K562 (cell line): ENCODE results near the gene TFAM. TPM values are rescaled to one million over a fixed set of nuclear protein-coding genes. Genes with fewer than 3 reads are reported as not detected.

Experiments used
- FOXK2 ChIP-seq, 2 experiments: fragments of 450-650 bp; IDR thresholded peaks in 1 of 2; conservative IDR thresholded peaks in 1 of 2; 2 replicates each; pipeline ENCODE4 v1.6.1; 2016; ENCODE audit warnings: low read depth in 2 of 2, mild to moderate bottlenecking in 1 of 2
- HNRNPK ChIP-seq: fragments of 200-400 bp; formaldehyde crosslinking; IDR thresholded peaks from one replicate; pipeline ENCODE4 v1.6.1; 2018; ENCODE audit warnings: mild to moderate bottlenecking, low read depth, low read length; ENCODE audit not compliant: poor library complexity, severe bottlenecking
- HOXB6 ChIP-seq: fragments of 250-450 bp; sonication (Bioruptor Pico); IDR thresholded peaks from 2 replicates; pipeline ENCODE4 v1.5.1; 2022; ENCODE audit warnings: mild to moderate bottlenecking, borderline replicate concordance
- NCOA6 ChIP-seq: fragments of 450-650 bp; IDR thresholded peaks from 2 replicates; pipeline ENCODE4 v1.6.1; 2017; ENCODE audit warnings: mild to moderate bottlenecking
- NR4A1 ChIP-seq, 2 experiments: fragments of 250-450 bp in 1 of 2; fragments of 450-650 bp in 1 of 2; sonication (Bioruptor Pico) in 1 of 2; IDR thresholded peaks; 2 replicates each; pipeline versions ENCODE4 v1.4.0 to v1.6.1; 2016 to 2020; ENCODE audit warnings: mild to moderate bottlenecking in 2 of 2, missing compliant biosample characterization in 1 of 2, missing genetic modification characterization in 1 of 2, moderate library complexity in 1 of 2
- PML ChIP-seq: IDR thresholded peaks from 2 replicates; pipeline ENCODE4 v1.6.1; 2012; ENCODE audit warnings: low read length, inconsistent platforms
- PPARD ChIP-seq: fragments of 250-450 bp; sonication (Bioruptor Pico); IDR thresholded peaks from 2 replicates; pipeline ENCODE4 v1.8.0; 2022; ENCODE audit warnings: inconsistent platforms, mild to moderate bottlenecking, moderate library complexity
- SREBF1 ChIP-seq: fragments of 150-350 bp; IDR thresholded peaks from 2 replicates; pipeline ENCODE4 v1.6.1; 2014; ENCODE audit warnings: antibody characterized with exemption, low read depth, low read length, borderline replicate concordance
- polyA plus RNA-seq, 8 experiments: library from polyadenylated mRNA; depleted of rRNA in 4 of 8; stranded (reverse) in 5 of 8; unstranded in 3 of 8; fragments of >200 nt; fragmentation: Nextera tagmentation in 2 of 8; fragmentation: Illumina TruSeq in 1 of 8; extraction: Ambion mirVana in 2 of 8; extraction: Trizol in 1 of 8; gene quantifications; 2 replicates each; pipeline versions ENCODE4 v1.2.1 to v1.2.3, GENCODE V29; 2011 to 2014; ENCODE audit warnings: inconsistent platforms in 1 of 8, missing spikeins in 1 of 8
- total RNA-seq, 7 experiments: library from RNA; depleted of rRNA in 6 of 7; stranded (reverse); fragments of >200 nt in 6 of 7; fragmentation: Illumina TruSeq in 2 of 7; extraction: Trizol in 2 of 7; gene quantifications; 2 replicates each; pipeline versions ENCODE4 v1.2.1 to v1.2.3, GENCODE V29; 2011 to 2021; ENCODE audit warnings: low replicate concordance in 1 of 7
- TF ChIP-seq, protein P1 (sequence below): fragments of 450-650 bp; IDR thresholded peaks from 2 replicates; pipeline ENCODE4 v1.6.1; 2017; ENCODE audit warnings: mild to moderate bottlenecking, moderate library complexity
- TF ChIP-seq, protein P2 (sequence below), 3 experiments: fragments of 200-800 bp in 1 of 3; sonication (Bioruptor generic) in 1 of 3; sonication (generic) in 1 of 3; formaldehyde crosslinking in 1 of 3; IDR thresholded peaks; 2 replicates each; pipeline versions ENCODE4 v1.6.1 to v1.8.0; 2016 to 2022; ENCODE audit warnings: mild to moderate bottlenecking in 2 of 3, missing compliant biosample characterization in 2 of 3, missing genetic modification characterization in 2 of 3, missing genetic modification reagents in 1 of 3
- TF ChIP-seq, protein P3 (sequence below): fragments of 450-650 bp; formaldehyde crosslinking; IDR thresholded peaks from 2 replicates; pipeline ENCODE4 v1.4.0; 2020; ENCODE audit warnings: mild to moderate bottlenecking, mixed read lengths
- TF ChIP-seq, protein P4 (sequence below): fragments of 250-450 bp; sonication (Bioruptor Pico); IDR thresholded peaks from 2 replicates; pipeline ENCODE4 v1.5.0; 2020; ENCODE audit warnings: mild to moderate bottlenecking

Gene TFAM
- total and polyA plus RNA-seq, 9 of the 15 experiments (the other 6 are each of a cell fraction or from before 2014, with no cell fraction given) = 74.3 to 227 (median 155) TPM

DNA sequence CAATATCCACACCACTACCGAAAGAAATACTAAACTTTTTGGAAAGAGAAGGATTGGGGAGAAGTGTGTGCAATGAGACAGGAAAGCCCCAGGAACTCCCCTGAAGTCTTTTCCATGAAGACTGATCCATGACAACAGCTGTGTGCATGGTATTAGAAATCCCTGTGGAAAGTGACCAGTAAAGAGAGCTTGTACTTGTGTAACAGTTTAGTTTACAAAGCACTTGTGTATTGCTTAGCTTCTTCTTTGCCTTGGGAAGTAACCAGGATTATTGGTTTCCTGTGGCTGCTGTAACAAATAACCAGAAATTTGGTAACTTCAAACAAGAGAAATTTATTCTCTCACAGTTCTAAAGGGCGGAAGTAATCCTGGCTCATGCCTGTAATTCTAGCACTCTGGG, 18.8 kb downstream of the TFAM start (continued):
- TF ChIP-seq NR4A1 (CRISPR knock-in tag; IDR thresholded peaks at IDR 0.05) = no peak
- no peak for TF ChIP-seq NR4A1 (tag; IDR thresholded peaks at IDR 0.05)
- no peak for TF ChIP-seq HNRNPK
- TF ChIP-seq HOXB6 = no peak
- no peak for TF ChIP-seq SREBF1
- TF ChIP-seq, protein P1, sequence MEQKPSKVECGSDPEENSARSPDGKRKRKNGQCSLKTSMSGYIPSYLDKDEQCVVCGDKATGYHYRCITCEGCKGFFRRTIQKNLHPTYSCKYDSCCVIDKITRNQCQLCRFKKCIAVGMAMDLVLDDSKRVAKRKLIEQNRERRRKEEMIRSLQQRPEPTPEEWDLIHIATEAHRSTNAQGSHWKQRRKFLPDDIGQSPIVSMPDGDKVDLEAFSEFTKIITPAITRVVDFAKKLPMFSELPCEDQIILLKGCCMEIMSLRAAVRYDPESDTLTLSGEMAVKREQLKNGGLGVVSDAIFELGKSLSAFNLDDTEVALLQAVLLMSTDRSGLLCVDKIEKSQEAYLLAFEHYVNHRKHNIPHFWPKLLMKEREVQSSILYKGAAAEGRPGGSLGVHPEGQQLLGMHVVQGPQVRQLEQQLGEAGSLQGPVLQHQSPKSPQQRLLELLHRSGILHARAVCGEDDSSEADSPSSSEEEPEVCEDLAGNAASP = no peak
- no peak for TF ChIP-seq PML
- no peak for TF ChIP-seq FOXK2 (conservative IDR thresholded peaks at IDR 0.05 in 1 of 2, IDR thresholded peaks at IDR 0.05 in 1 of 2; ENCODE audit: low read depth in 2 of 2)
- TF ChIP-seq, protein P2, sequence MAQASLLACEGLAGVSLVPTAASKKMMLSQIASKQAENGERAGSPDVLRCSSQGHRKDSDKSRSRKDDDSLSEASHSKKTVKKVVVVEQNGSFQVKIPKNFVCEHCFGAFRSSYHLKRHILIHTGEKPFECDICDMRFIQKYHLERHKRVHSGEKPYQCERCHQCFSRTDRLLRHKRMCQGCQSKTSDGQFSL (CRISPR knock-in tag; IDR thresholded peaks at IDR 0.05) = no peak
- TF ChIP-seq, protein P2 (tag; IDR thresholded peaks at IDR 0.05) = no peak
- no peak for TF ChIP-seq NCOA6
- TF ChIP-seq, protein P3, sequence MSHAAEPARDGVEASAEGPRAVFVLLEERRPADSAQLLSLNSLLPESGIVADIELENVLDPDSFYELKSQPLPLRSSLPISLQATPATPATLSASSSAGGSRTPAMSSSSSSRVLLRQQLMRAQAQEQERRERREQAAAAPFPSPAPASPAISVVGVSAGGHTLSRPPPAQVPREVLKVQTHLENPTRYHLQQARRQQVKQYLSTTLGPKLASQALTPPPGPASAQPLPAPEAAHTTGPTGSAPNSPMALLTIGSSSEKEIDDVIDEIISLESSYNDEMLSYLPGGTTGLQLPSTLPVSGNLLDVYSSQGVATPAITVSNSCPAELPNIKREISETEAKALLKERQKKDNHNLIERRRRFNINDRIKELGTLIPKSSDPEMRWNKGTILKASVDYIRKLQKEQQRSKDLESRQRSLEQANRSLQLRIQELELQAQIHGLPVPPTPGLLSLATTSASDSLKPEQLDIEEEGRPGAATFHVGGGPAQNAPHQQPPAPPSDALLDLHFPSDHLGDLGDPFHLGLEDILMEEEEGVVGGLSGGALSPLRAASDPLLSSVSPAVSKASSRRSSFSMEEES = no peak
- TF ChIP-seq PPARD (CRISPR knock-in tag) = no peak
- TF ChIP-seq, protein P4, sequence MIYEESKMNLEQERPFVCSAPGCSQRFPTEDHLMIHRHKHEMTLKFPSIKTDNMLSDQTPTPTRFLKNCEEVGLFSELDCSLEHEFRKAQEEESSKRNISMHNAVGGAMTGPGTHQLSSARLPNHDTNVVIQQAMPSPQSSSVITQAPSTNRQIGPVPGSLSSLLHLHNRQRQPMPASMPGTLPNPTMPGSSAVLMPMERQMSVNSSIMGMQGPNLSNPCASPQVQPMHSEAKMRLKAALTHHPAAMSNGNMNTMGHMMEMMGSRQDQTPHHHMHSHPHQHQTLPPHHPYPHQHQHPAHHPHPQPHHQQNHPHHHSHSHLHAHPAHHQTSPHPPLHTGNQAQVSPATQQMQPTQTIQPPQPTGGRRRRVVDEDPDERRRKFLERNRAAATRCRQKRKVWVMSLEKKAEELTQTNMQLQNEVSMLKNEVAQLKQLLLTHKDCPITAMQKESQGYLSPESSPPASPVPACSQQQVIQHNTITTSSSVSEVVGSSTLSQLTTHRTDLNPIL = no peak
